Fibroblast of lung (primary cell): Measurements from ENCODE around the gene C1QL3. TPM values are rescaled to one million over a fixed set of nuclear protein-coding genes. Genes with fewer than 3 reads are reported as not detected.

Source experiments
- DNase-seq, 2 donors: peaks; one replicate each; pipeline versions ENCODE4 v3.0.0 to v3.0.0-alpha.2; 2010; ENCODE audit warnings: low read depth in 2 of 2
- H2AFZ ChIP-seq: 2 replicates; pipeline ENCODE4 v1.5.1; 2012; ENCODE audit warnings: low read length, control low read depth, inconsistent platforms
- H3K27ac ChIP-seq: 2 replicates; pipeline ENCODE4 v1.5.1; 2011; ENCODE audit warnings: low read length, control low read depth; ENCODE audit not compliant: insufficient read depth
- H3K27me3 ChIP-seq: 2 replicates; pipeline ENCODE4 v1.5.1; 2011; ENCODE audit warnings: mild to moderate bottlenecking, low read length; ENCODE audit not compliant: control insufficient read depth, insufficient read depth
- H3K36me3 ChIP-seq: 2 replicates; pipeline ENCODE4 v1.5.1; 2011; ENCODE audit warnings: low read length; ENCODE audit not compliant: control insufficient read depth, insufficient read depth
- H3K4me1 ChIP-seq: 2 replicates; pipeline ENCODE4 v1.5.1; 2011; ENCODE audit warnings: low read length; ENCODE audit not compliant: control insufficient read depth, insufficient read depth; ENCODE audit errors: extremely low read depth
- H3K4me2 ChIP-seq: 2 replicates; pipeline ENCODE4 v1.5.1; 2011; ENCODE audit warnings: low read length, control low read depth; ENCODE audit not compliant: insufficient read depth; ENCODE audit errors: extremely low read depth
- H3K4me3 ChIP-seq, 4 experiments: fragments of 200-600 bp in 1 of 4; sonication (generic) in 1 of 4; replicated peaks in 1 of 4; 2 replicates each; pipeline ENCODE4 v1.5.1; 2011 to 2016; ENCODE audit warnings: low read length in 4 of 4, low read depth in 3 of 4, mild to moderate bottlenecking in 3 of 4, control low read depth in 2 of 4, inconsistent platforms in 1 of 4, mixed read lengths in 1 of 4; ENCODE audit not compliant: insufficient read depth in 1 of 4; ENCODE audit errors: control extremely low read depth in 1 of 4
- H3K79me2 ChIP-seq: 2 replicates; pipeline ENCODE4 v1.5.1; 2012; ENCODE audit warnings: mild to moderate bottlenecking, low read length, inconsistent platforms; ENCODE audit not compliant: control insufficient read depth, insufficient read depth
- H3K9ac ChIP-seq: 2 replicates; pipeline ENCODE4 v1.5.1; 2011; ENCODE audit warnings: mild to moderate bottlenecking, low read length, control low read depth; ENCODE audit not compliant: insufficient read depth
- H3K9me3 ChIP-seq: 2 replicates; pipeline ENCODE4 v1.5.1; 2012; ENCODE audit warnings: low read depth, low read length; ENCODE audit not compliant: control insufficient read depth, insufficient read depth
- H4K20me1 ChIP-seq: 2 replicates; pipeline ENCODE4 v1.5.1; 2011; ENCODE audit warnings: low read length; ENCODE audit not compliant: control insufficient read depth, insufficient read depth; ENCODE audit errors: extremely low read depth
- EZH2 ChIP-seq: IDR thresholded peaks from 2 replicates; pipeline ENCODE4 v1.5.1; 2012; ENCODE audit warnings: low read length, control low read depth, mild to moderate bottlenecking; ENCODE audit errors: missing control alignments
- polyA plus RNA-seq, 2 donors: library from polyadenylated mRNA; depleted of rRNA in 1 of 2; stranded (reverse) in 1 of 2; unstranded in 1 of 2; fragments of >200 nt; gene quantifications; 2 replicates each; pipeline ENCODE4 v1.2.1, GENCODE V29; 2011 to 2012; ENCODE audit warnings: missing spikeins in 1 of 2
- total RNA-seq: library from RNA; depleted of rRNA; stranded (reverse); fragments of >200 nt; gene quantifications from 2 replicates; pipeline ENCODE4 v1.2.1, GENCODE V29; 2014
- TF ChIP-seq, protein P1 (sequence below), 2 donors: IDR thresholded peaks in 1 of 2; conservative IDR thresholded peaks in 1 of 2; 1 replicate in 1 of 2; 2 replicates in 1 of 2; pipeline ENCODE4 v1.5.1; 2011 to 2012; ENCODE audit warnings: low read length in 2 of 2, control low read depth in 1 of 2, inconsistent platforms in 1 of 2, low read depth in 1 of 2, mild to moderate bottlenecking in 1 of 2

The C1QL3 gene
- total and polyA plus RNA-seq, 2 donors (not counting 1 experiment from before 2014, with no cell fraction given): 0.17 TPM; not detected in 1

GRCh38 chr10:16544099-16544498 lies 22.4 kb upstream of the C1QL3 start:
- Histone ChIP-seq H3K36me3 (no peaks in the 10 kb centered on the region), H3K4me3 (no peak overlapping the region), H3K9ac (no peak overlapping the region), H3K4me1 (no peaks in the 10 kb centered on the region), H4K20me1 (no peaks in the 10 kb centered on the region), H3K27ac (no peak overlapping the region), H3K79me2 (no peaks in the 10 kb centered on the region), H2AFZ (no peak overlapping the region), H3K27me3 (no peaks in the 10 kb centered on the region), H3K9me3 (no peaks in the 10 kb centered on the region), H3K4me2 (no peak overlapping the region)
- DNase-seq: no peak
- no peak for TF ChIP-seq EZH2
- TF ChIP-seq, protein P1, sequence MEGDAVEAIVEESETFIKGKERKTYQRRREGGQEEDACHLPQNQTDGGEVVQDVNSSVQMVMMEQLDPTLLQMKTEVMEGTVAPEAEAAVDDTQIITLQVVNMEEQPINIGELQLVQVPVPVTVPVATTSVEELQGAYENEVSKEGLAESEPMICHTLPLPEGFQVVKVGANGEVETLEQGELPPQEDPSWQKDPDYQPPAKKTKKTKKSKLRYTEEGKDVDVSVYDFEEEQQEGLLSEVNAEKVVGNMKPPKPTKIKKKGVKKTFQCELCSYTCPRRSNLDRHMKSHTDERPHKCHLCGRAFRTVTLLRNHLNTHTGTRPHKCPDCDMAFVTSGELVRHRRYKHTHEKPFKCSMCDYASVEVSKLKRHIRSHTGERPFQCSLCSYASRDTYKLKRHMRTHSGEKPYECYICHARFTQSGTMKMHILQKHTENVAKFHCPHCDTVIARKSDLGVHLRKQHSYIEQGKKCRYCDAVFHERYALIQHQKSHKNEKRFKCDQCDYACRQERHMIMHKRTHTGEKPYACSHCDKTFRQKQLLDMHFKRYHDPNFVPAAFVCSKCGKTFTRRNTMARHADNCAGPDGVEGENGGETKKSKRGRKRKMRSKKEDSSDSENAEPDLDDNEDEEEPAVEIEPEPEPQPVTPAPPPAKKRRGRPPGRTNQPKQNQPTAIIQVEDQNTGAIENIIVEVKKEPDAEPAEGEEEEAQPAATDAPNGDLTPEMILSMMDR (conservative IDR thresholded peaks at IDR 0.05 in 1 of 2, IDR thresholded peaks at IDR 0.05 in 1 of 2; ENCODE audit: low read depth in 1 of 2, low read length in 2 of 2): no peak

- no peak overlapping the region for H3K27ac ChIP-seq
- no peak overlapping the region for H3K4me2 ChIP-seq
- no peaks in the 10 kb centered on the region for H3K27me3 ChIP-seq
- no peak overlapping the region for H3K9ac ChIP-seq
- no peak overlapping the region for H3K4me3 ChIP-seq
- TF ChIP-seq, protein P1 (conservative IDR thresholded peaks at IDR 0.05 in 1 of 2, IDR thresholded peaks at IDR 0.05 in 1 of 2; ENCODE audit: low read depth in 1 of 2, low read length in 2 of 2): no peak
- TF ChIP-seq EZH2: no peak
- no peak for DNase-seq
- no peaks in the 10 kb centered on the region for H3K36me3 ChIP-seq
- H3K79me2 ChIP-seq: no peaks in the 10 kb centered on the region
- no peaks in the 10 kb centered on the region for H4K20me1 ChIP-seq
- H3K4me1 ChIP-seq: no peaks in the 10 kb centered on the region
- no peaks in the 10 kb centered on the region for H3K9me3 ChIP-seq
- H2AFZ ChIP-seq: no peak overlapping the region
Measured at GRCh38 chr10:16536155-16536554, 14.5 kb upstream of the C1QL3 start.

GRCh38 chr10:16529853-16530252 lies 8.2 kb upstream of the C1QL3 start:
- no peak for DNase-seq
- H3K27ac ChIP-seq: no peak overlapping the region
- H3K4me2 ChIP-seq: no peak overlapping the region

More at GRCh38 chr10:16529853-16530252, 8.2 kb upstream of the C1QL3 start:
- H3K9ac ChIP-seq: no peak overlapping the region
- TF ChIP-seq EZH2: no peak
- TF ChIP-seq, protein P1 (conservative IDR thresholded peaks at IDR 0.05 in 1 of 2, IDR thresholded peaks at IDR 0.05 in 1 of 2; ENCODE audit: low read depth in 1 of 2, low read length in 2 of 2): no peak
- H3K4me1 ChIP-seq: no peaks in the 10 kb centered on the region
- H3K27me3 ChIP-seq: no peaks in the 10 kb centered on the region
- no peak overlapping the region for H3K4me3 ChIP-seq
- H3K36me3 ChIP-seq: no peaks in the 10 kb centered on the region
- H4K20me1 ChIP-seq: no peaks in the 10 kb centered on the region
- no peaks in the 10 kb centered on the region for H3K9me3 ChIP-seq
- no peaks in the 10 kb centered on the region for H3K79me2 ChIP-seq
- no peak overlapping the region for H2AFZ ChIP-seq
